ENCODE measurements around the gene CDA.

CDA gene

DNA sequence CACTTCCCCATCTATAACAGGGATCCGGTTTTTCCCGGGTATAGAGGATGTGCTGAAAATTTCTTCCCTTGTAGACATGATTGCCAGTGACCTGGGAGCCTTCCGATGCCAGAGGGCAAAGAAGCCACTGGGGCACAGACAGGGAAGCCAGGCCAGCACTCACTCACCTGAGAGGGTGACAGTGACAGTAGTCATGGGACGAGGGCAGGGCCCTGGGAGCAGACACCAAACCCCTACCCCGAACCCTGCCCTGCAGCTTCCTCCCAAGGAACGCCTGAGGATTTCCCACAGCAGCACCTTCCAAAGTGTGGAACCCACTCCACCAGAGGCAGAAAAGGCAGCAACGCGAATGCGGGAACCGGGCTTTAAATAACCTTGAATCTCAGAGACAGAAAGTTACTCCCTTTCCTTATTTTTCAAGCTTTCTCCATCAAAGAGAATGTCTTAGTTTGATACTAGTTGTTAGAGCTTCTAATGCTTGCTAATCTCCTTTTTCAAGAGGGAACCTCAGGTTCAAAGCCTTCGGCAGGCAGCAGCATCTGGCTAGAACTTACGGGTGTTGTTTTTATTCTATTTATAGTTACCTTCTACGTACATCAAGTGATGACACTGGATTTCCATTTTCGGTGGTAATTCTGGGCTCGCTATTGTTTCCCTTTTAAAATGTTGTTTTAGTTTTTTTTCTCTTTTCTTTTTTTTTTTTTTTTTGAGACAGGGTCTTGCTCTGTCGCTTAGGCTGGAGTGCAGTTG, 69.4 kb downstream of the CDA start:
- DNase-seq: no peak

DNA sequence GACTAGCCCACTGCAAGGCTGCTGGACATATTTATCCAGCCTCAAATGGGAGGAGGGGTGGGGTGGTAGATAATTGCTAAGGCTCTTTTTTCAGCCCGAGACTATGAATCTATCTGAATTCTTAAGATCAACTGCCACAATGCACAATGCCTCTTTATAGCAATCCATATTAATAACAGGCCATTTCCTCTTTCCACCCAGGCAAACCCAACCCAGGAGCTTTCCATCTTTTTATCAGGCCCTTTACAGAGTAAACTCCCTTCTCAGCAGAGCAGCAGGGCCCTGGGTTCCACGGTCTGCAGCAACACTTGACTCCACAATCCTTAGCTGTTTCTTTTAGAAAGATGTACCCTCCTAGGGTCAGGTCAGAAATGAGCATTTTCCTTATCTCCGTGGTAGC, 71.5 kb downstream of the CDA start:
- no peak for DNase-seq

DNA sequence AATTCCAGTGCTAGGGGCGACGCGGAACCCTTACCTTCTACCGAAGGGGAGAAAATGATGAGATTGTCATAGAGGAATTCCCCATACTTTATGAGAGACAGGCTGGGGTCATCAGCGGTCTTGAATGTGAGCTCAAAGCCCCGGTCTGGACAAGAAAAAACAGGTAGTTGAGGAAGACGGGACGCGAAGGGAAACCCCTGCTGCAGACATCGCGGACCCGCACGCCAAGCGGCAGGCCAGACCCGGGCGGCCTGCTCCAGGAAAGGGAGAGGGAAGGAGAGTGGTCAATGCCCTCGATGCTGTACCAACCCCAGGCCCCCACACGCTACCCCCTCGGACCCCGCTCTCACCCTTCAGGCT, 71.9 kb downstream of the CDA start:
- DNase-seq: no peak

DNA sequence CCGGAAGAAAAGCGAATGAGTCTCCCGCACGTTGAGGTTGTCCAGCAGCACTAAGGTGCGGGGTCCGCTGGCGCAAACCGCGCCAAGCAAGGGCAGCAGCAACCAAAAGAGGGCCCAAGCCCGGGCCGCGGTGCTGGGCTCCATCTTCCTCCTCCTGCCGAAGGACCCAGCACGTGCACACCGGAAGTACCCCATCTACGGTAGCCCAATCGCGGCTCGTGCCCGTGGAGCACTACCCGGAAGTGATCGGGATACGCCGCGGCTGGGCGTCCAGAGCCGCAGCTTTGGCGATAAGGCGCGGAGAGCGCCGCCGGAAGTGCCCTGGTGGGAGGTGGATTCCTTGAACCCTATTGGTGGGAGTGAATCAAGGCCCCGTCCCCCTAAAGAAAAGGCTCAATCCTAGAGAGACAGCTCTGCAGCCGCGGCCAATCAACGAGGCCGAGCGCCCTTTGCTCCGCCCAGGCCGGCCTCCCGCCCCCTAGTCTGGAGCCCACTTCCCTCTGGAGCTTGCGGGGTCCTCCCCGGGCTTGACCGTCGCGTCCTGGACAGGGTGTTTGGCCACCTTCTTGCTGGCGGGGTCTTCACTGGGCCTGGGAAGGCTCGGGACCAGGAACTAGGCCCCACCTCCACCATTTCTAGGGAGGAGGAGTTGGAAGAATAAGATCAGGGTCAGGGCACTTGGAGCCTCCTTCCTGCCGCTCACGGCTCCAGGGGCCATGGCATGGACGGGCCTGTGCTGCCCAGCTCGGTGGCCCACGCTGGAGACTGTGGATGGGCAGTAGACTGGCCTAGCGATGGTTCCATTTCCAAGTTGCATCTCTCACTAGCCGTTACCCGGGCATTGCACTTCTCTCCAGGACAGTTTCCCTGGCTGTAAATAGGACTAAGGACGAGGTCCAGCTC, 72.6 kb downstream of the CDA start, which contains the start of gene DDOST:
TSS of gene DDOST (minus strand) at position 163 of the 903 bp plus-strand sequence. CDS start at position 144, 19 bp downstream.
- peak; percentile 94 for DNase-seq

DNA sequence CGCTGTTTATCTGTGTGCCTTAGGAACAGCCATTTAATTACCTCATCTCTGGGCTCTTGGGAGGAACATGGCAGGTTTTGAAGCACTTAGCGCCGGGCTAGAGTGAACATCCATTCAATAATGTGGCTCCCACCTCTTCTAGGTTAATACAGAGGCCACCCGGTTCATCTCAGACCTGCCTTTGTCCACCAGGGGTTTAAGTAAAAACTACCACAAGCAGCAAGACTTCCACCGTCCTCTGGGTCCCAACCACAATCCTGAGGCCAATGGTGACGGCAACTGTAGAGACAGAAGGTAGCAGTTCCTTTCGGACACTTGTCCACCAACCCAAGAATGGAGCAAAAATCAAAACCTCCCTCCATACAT, 73.2 kb downstream of the CDA start:
- DNase-seq: no peak

DNA sequence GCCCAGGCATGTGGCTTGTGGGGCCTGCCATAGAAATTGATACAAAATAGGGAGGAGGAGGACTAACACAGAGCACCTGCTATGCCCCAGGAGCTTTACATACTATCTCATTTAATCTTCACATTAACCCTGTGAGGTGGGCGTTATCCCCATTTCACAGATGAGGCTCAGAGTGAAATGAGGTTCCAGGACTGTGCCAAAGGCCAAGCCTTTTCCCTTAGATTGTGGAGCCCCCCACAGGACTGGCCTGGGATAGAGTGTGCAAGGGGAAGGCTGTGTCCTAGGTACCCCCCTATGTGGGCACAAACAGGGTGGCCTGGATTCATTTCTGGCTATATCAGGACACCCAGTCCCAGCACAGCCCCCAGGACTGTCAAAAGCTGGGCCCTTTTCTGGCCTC, 74.5 kb downstream of the CDA start:
- DNase-seq: no peak

DNA sequence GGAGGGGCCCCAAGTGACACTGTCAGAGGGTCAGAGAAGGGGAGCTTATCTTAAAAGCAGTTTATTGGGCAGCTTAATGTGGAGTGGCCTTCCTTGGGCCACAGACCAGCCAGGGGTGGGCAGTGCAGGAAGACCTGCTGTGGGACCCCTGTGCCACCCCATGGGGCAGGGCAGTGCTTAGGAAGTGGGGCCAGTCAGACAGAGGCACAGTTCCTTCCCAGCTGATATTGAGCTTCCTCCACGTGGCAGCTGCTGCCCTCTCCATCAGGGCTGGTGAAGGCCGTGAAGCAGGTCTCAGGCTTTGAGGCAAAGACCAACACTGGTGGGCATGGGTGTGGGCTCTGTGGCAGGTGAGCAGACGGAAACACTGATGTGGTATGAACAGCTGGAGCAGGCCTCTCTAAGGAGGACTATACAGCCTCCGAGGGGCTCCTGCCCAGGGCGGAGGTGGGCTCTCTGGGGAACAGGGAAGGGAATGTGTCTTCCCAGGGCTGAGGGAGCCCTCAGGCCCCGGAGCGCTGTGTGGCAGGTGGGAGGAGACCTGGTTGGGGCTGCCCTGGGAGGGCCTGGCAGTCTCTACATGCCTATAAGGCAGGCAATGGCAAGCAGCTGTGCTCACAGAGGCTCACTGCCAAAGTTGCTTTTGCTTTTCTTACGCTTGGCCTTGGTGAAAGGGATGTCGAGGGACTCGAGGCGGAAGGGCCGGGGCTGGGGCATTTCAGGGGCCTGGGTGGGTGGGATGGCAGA, 75.2 kb downstream of the CDA start:
- peak; percentile 5 for DNase-seq

DNA sequence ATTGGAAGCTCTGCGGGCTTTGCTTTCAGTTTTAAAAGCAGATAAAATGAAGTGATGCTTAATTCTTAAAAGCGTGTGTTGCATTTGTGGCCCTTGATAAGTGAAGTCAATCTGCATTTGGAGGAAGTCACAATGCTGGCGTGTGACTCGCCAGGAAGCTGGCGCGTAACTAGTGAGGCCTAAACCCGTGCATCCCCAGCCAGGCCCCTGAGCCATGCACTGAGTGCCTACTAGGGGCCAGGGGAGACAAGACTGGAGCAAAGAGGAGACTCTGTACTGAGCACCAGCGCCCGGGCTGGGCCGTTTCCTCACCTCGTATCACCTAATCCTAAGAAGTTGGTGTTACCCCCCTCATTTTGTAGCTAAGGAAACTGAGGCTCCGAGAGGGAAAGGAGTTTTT, 76.8 kb downstream of the CDA start:
- no peak for DNase-seq

DNA sequence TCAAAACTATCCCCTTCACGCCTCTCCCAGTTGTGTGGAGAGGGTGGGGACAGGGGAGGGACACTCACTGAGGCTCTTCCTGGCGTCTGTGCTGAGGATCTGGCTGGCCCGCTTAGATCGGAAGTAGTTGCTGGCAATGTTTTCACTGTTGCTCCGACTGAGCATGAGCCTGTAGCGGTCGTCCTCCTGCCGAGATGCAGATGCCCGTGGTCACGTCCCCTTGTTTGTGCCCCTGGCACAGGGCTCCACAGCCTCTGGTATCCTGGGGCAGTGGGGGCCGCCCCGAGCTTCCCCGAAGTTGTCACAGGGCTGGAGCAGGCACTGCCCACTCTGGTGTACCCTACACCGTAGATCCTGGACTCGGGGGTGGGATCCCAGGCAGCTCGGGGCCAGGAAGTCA, 77.2 kb downstream of the CDA start:
- no peak for DNase-seq

DNA sequence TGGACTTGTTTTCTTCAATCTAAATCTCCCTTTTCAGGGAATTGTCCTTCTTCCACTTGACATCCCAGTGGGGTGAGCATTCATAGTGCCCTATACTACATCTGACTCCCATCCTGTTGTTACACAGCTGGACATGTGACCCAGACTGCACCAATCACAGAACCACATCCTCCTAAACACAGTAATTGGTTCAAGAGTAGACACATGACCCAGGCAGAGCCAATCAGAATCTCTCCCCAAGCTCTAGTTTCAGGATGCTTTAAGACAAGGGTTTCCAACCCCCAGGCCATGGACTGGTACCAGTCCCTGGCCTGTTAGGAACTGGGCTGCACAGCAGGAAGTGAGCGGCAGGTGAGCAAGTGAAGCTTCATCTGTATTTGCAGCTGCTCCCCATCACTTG, 77.9 kb downstream of the CDA start:
- DNase-seq: peak; percentile 62

Measured in SHP77 treated with DMSO at 0.1 percent for 48 hours (cell line).